ELF-1 (cell line): ENCODE measurements around the gene RIPOR3.
"Not testable (repeated sequence)": the region's sequence is repeated elsewhere in the genome, so short reads cannot be mapped to it uniquely, and the experiment has no call there.

Experiments
- DNase-seq: peaks from one replicate; pipeline ENCODE4 v3.0.0-alpha.2; 2016; ENCODE audit warnings: low read depth, low spot score

The RIPOR3 gene

GRCh38 chr20:50703651-50704438, 12.5 kb upstream of the RIPOR3 start:
- not testable (repeated sequence) for DNase-seq

GRCh38 chr20:50701041-50701963, 10.0 kb upstream of the RIPOR3 start:
- DNase-seq, result peak; percentile 55

DNA sequence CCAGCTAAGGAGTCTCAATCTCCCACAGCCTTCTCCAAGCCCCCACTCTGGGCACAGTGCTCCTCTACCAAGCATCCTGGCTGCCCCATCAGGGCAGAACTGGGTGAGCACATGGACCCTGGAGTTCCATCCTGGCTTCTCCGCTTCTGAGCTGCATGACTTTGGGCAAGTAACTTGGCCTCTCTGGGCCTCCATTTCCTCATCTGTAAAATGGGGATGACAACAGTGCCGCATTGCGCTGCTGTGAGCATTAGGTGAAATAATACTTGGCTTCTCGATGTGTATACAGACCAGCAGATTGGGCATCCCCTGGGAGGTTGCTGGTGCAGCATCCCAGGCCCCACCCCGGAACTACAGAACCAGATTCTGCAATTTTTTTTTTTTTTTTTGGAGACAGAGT, 8.3 kb upstream of the RIPOR3 start:
- no peak for DNase-seq

- DNase-seq, result not testable (repeated sequence)
These were observed 6.9 kb upstream of the RIPOR3 start for GRCh38 chr20:50698255-50698654.

DNA sequence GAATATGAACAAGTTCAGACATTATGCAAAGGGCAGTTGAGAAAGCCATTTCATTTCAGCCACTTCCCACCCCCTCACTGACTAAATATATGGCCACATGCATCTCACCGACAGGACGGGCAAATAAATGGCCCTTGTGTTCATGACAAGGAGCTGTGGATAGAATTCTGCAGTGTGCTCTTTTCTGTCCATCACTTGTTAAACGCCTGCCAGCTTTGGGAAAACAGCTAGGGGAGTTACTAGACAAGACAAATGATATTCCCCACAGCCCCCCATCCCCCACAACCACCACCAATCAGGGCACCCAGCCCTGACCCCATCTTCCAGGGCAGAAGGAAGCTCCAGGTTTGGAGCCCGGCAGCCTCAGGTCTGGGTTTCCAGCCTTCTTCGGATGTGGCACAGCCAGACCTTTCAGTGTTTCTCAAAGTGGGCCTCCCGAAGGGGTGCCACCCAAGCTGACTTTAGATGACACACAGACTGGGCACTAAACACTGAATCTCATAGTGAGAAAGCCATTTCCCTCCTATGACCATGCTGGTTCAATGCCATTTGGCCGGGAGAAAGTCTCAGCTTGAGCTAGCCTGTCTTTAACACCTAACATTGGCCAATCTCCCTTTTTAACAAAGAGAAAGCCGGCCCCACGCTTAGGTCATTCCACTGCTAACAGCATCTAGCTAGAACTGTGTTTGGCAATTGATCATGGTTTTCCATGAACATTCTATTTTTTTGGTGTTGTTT, 4.0 kb upstream of the RIPOR3 start:
- no peak for DNase-seq

DNA sequence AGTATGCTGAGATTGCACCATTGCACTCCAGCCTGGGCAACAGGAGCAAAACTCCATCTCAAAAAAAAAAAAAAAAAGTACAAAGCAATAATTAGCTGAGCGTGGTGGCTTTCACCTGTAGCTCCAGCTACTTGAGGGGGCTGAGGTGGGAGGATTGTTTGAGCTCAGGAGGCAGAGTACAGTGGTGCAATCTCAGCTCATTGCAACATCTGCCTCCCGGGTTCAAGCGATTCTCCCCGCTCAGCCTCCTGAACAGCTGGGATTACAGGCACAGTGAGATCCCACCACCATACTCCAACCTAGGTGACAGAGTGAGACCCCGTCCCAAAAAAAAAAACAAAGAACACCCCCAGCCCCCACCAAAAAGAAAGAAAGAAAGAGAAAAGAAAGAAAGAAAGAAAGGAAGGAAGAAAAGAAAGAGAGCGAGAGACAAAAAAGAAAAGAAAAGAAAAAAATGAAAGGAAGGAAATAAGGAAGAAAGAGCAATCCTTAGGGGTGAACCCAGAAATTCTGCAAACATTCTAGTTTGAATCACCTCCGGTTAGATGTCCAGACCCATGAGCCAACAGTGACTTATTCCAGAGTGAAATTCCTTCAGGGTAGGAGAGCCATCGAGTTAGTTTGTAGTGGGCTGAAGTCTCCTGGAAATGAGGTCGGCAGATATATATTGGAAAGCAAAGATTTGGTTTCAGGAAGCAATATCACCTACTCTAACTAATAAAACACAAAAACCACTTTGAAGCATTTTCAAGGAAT, 3.2 kb upstream of the RIPOR3 start:
- DNase-seq, result no peak

DNA sequence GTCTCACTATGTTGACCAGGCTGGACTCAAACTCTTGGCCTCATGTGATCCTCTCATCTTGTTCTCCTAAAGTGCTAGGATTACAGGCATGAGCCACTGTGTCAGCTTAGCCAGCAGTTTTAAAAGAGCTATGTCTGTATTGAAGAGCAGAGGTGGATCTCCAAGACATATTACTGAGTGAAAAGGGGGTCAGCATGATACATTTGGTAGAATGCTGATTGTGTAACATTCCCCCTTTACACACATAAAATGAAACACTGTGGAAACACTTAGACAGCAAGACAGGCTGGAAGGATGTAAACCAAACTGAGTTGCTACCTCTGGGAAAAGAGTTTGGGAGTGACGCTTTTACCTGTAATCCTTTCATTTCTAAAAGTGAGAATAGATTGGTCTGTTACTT, 1.7 kb upstream of the RIPOR3 start:
- DNase-seq, result no peak

- DNase-seq, result no peak
These were observed 1.2 kb upstream of the RIPOR3 start for GRCh38 chr20:50692552-50692933.

GRCh38 chr20:50691573-50692551, 520 bp upstream of the RIPOR3 start:
- DNase-seq, result peak; percentile 56

- no peak for DNase-seq
These were observed 1.3 kb downstream of the RIPOR3 start for GRCh38 chr20:50689864-50690649.

- no peak for DNase-seq
These were observed 2.9 kb downstream of the RIPOR3 start for GRCh38 chr20:50688256-50688975.

GRCh38 chr20:50686821-50687220, 4.5 kb downstream of the RIPOR3 start:
- no peak for DNase-seq

DNA sequence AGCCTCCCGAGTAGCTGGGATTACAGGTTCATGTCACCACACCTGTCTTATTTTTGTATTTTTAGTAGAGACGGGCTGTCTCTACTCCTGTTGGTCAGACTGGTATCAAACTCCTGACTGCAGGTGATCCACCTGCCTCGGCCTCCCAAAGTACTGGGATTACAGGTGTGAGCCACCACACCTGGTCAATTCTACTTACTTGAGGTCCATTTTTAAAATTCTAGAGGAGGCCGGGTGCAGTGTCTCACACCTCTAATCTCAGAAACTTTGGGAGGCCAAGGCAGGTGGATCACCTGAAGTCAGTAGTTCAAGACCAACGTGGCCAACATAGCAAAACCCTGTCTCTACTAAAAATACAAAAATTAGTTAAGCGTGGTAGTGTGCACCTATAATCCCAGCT, 7.8 kb downstream of the RIPOR3 start:
- no peak for DNase-seq

- DNase-seq, result no peak
These were observed 8.3 kb downstream of the RIPOR3 start for GRCh38 chr20:50682947-50683530.

GRCh38 chr20:50682065-50682464, 9.3 kb downstream of the RIPOR3 start:
- no peak for DNase-seq

- DNase-seq, result no peak
These were observed 9.8 kb downstream of the RIPOR3 start for GRCh38 chr20:50681359-50682064.

DNA sequence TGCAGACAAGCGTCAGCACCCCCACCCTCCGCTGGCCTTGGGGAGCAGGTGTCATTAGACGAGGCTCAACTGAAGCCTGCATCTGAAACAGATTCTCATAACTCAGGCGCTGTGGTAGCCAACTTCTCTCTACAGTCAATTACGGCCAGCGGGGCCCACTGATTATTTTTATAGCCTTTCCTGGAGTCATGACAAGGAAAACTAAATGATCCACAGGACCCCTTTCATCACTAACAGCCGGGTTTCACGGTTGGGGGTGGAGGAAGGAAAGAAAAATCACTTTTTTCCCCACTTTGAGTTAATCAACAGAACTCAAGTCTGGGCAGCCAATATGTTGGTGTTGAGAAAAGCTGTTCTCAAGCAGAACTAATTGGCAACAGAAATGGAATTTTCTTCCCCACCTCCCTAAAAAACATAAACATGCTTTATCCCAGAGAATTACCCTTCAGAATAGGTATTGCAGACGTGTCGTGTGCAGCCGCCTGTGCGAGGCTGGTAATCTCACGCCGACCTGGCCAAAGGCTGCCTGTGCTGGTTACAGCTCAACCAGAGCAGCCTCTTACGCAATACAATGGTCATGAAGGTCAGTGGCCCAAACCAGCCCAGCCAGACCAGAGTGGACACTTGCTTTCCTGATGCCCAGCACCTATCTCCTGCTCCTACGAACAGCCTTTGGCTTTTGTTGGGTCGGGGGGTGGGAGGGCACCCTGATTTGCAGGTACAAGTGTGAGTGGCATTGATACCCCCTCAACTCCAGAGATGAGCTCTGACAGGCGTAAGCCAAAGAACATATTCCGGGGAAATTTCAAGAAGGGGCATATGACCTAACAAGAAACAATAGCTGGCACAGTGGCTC, 11.0 kb downstream of the RIPOR3 start:
- no peak for DNase-seq
